ENCODE data around the gene PPP2CA. TPM values are rescaled to one million over a fixed set of nuclear protein-coding genes. Genes with fewer than 3 reads are reported as not detected.

The PPP2CA gene
- total and polyA plus RNA-seq, 4 donors = 32.2 to 117 (median 104) TPM

DNA sequence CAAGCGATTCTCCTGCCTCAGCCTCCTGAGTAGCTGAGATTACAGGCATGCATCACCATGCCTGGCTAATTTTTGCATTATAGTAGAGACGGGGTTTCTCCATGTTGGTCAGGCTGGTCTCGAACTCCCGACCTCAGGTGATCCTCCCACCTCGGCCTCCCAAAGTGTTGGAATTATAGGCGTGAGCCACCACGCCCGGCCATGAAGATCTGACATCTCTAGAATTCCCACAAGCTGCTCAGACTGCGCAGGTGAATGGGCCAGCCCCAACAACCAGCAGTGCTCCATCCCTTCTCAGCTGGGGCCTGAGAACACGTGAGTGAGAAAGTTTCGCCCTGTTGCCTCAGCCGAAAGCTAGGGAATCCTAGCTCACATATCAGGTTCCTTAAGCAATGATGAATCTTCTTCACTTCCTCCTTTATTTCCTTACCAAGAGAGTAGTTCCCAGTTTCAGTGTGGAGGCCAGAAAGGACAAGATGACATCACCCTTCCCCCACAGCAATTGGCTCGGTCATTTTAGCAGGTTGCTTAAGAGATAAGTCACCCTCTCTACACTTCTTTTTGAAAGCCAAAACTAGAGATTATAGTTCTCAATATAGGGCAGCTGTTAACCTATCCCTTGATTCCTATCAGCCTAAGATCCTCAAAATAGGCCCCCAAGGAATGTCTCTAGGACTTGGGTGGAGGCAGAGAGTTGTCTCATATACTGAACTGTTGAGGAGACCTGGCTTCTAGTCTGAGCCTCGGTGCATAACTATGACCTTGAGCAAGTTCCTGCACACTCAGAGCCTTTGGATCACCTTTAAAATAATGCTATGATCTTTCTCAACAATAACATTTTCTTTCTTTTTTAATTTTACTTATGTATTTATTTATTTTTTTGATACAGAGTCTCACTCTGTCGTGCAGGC lies 23.9 kb upstream of the PPP2CA start:
- 70 to 79% methylated on average over 15 of the region's 15 CpGs for WGBS, 2 donors
- DNase-seq (peak in 1 of 3 donors; percentile 21), ATAC-seq (ENCODE audit: insufficient read depth, low FRiP score) (peak; percentile 34)
- Histone ChIP-seq H3K27me3 (ENCODE audit: control insufficient read depth in 3 of 3, insufficient read depth in 3 of 3, low read length in 2 of 3) (no peaks in the 10 kb centered on the region), H3K36me3 (ENCODE audit: control insufficient read depth in 4 of 4, insufficient read depth in 4 of 4, low read length in 4 of 4) (no peaks in the 10 kb centered on the region), H3K4me1 (ENCODE audit: control insufficient read depth in 5 of 5, insufficient read depth in 5 of 5, low read length in 5 of 5) (peaks cover 0 to 11% (median 4%) of the 10 kb centered on the region in 5 donors), H3K9ac (ENCODE audit: insufficient read depth in 1 of 2, low read length in 2 of 2) (no peak overlapping the region), H3K9me3 (ENCODE audit: control insufficient read depth in 4 of 4, insufficient read depth in 3 of 4, low read length in 3 of 4) (no peaks in the 10 kb centered on the region), H3K27ac (ENCODE audit: low read depth in 1 of 2, low read length in 1 of 2) (peak overlapping the region in 1 of 2 donors; percentile 55), H3K4me3 (no peak overlapping the region)
- TF ChIP-seq CTCF (IDR thresholded peaks at IDR 0.05; ENCODE audit: control extremely low read depth, extremely low read depth) = no peak

GRCh38 chr5:134248256-134248655 lies 22.4 kb upstream of the PPP2CA start:
- no peak for TF ChIP-seq CTCF (IDR thresholded peaks at IDR 0.05; ENCODE audit: control extremely low read depth, extremely low read depth)
- Histone ChIP-seq H3K4me3 (no peak overlapping the region), H3K27me3 (ENCODE audit: control insufficient read depth in 3 of 3, insufficient read depth in 3 of 3, low read length in 2 of 3) (no peaks in the 10 kb centered on the region), H3K9ac (ENCODE audit: insufficient read depth in 1 of 2, low read length in 2 of 2) (no peak overlapping the region), H3K9me3 (ENCODE audit: control insufficient read depth in 4 of 4, insufficient read depth in 3 of 4, low read length in 3 of 4) (no peaks in the 10 kb centered on the region), H3K36me3 (ENCODE audit: control insufficient read depth in 4 of 4, insufficient read depth in 4 of 4, low read length in 4 of 4) (no peaks in the 10 kb centered on the region), H3K27ac (ENCODE audit: low read depth in 1 of 2, low read length in 1 of 2) (no peak overlapping the region), H3K4me1 (ENCODE audit: control insufficient read depth in 5 of 5, insufficient read depth in 5 of 5, low read length in 5 of 5) (peaks cover 0 to 11% (median 4%) of the 10 kb centered on the region in 5 donors)
- WGBS, 2 donors = 84 to 88% methylated on average over 3 of the region's 3 CpGs
- ATAC-seq (ENCODE audit: insufficient read depth, low FRiP score) (no peak), DNase-seq (no peak)

DNA sequence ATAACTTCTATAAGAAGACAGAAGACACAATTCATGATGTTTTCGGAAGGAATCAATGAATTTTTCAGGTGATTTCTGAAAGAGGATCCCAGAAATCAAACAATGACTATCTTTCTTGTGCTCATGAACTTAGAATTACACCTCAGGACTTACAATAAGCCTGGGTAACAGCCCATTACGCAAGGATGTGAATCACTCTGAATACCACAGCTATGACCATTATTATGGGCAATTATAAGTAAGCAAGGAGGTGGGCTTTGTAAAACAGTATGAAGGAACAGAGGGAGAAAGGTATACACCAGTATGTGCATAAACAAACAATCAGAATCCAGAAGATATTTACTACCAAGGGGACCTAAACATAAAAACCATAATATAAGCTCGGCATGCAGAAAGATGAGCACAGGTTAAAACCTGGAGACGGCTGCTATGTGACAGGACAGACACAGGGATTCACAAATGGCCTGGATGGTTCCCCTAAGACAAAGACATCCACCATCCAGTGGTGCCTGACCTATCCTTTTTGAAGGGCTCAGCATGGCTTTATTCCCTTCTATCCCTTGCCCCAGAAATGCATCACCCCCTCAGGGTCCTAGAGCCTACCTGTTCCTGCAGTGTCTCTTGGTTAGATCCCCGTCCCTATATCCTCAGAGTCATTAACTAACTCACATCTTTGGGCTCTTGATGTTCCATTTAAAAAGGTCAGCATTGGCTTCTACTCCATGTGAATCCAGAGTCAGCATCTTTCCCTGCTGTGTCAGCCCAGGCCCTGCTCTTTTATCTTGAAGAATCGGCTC lies 21.8 kb upstream of the PPP2CA start:
- Histone ChIP-seq H3K9me3 (ENCODE audit: control insufficient read depth in 4 of 4, insufficient read depth in 3 of 4, low read length in 3 of 4) (no peaks in the 10 kb centered on the region), H3K9ac (ENCODE audit: insufficient read depth in 1 of 2, low read length in 2 of 2) (no peak overlapping the region), H3K27me3 (ENCODE audit: control insufficient read depth in 3 of 3, insufficient read depth in 3 of 3, low read length in 2 of 3) (no peaks in the 10 kb centered on the region), H3K36me3 (ENCODE audit: control insufficient read depth in 4 of 4, insufficient read depth in 4 of 4, low read length in 4 of 4) (no peaks in the 10 kb centered on the region), H3K27ac (ENCODE audit: low read depth in 1 of 2, low read length in 1 of 2) (peak overlapping the region in 1 of 2 donors; percentile 75), H3K4me3 (no peak overlapping the region), H3K4me1 (ENCODE audit: control insufficient read depth in 5 of 5, insufficient read depth in 5 of 5, low read length in 5 of 5) (peaks cover 0 to 8% (median 4%) of the 10 kb centered on the region in 5 donors)
- DNase-seq = no peak
- ATAC-seq (ENCODE audit: insufficient read depth, low FRiP score) = no peak
- TF ChIP-seq CTCF (IDR thresholded peaks at IDR 0.05; ENCODE audit: control extremely low read depth, extremely low read depth) = no peak
- WGBS, 2 donors = 84 to 86% methylated on average over 6 of the region's 6 CpGs
